HG03460 (cell line): ENCODE results near the gene SARDH.

Source experiments
- ATAC-seq: cut with Tn5 transposase; IDR thresholded peaks from one replicate; pipeline ENCODE4 v1.9.1; 2021; ENCODE audit not compliant: unreplicated experiment

Gene SARDH

GRCh38 chr9:133716564-133717112 lies 21.5 kb downstream of the SARDH start:
- ATAC-seq: no peak

- no peak for ATAC-seq
Measured at GRCh38 chr9:133715866-133716563, 22.1 kb downstream of the SARDH start.

GRCh38 chr9:133715295-133715865 lies 22.8 kb downstream of the SARDH start:
- ATAC-seq: no peak

GRCh38 chr9:133714606-133715294 lies 23.4 kb downstream of the SARDH start:
- ATAC-seq: no peak

- no peak for ATAC-seq
Measured at GRCh38 chr9:133713960-133714495, 24.1 kb downstream of the SARDH start.

GRCh38 chr9:133713150-133713959 lies 24.8 kb downstream of the SARDH start:
- no peak for ATAC-seq

- no peak for ATAC-seq
Measured at GRCh38 chr9:133712221-133713100, 25.7 kb downstream of the SARDH start.

GRCh38 chr9:133711428-133712220 lies 26.5 kb downstream of the SARDH start:
- no peak for ATAC-seq

- ATAC-seq: no peak
Measured at GRCh38 chr9:133710661-133711427, 27.3 kb downstream of the SARDH start.

GRCh38 chr9:133709691-133710571 lies 28.2 kb downstream of the SARDH start:
- ATAC-seq: no peak

- ATAC-seq: no peak
Measured at GRCh38 chr9:133709015-133709611, 29.0 kb downstream of the SARDH start.

GRCh38 chr9:133708246-133709014 lies 29.7 kb downstream of the SARDH start:
- no peak for ATAC-seq

- no peak for ATAC-seq
Measured at GRCh38 chr9:133707763-133708245, 30.3 kb downstream of the SARDH start.

GRCh38 chr9:133707065-133707762 lies 30.9 kb downstream of the SARDH start:
- no peak for ATAC-seq

- ATAC-seq: no peak
Measured at GRCh38 chr9:133706307-133707050, 31.7 kb downstream of the SARDH start.
